ENCODE data around the gene PIGK.

The PIGK gene

GRCh38 chr1:77044133-77044849 is 174.9 kb downstream of the PIGK start:
- H3K9me3 Mint-ChIP-seq = no peaks in the 10 kb centered on the region
- H3K36me3 Mint-ChIP-seq (ENCODE audit: insufficient read depth) = no peaks in the 10 kb centered on the region
- H3K27me3 Mint-ChIP-seq = peaks cover 12% of the 10 kb centered on the region
- ATAC-seq (replicated peaks; ENCODE audit: extremely low read depth, poor library complexity, severe bottlenecking) (no peak), DNase-seq (ENCODE audit: low spot score in 2 of 2) (no peak)
- peaks cover 14% of the 10 kb centered on the region for H3K4me1 Mint-ChIP-seq
- H3K27ac Mint-ChIP-seq (ENCODE audit: low read depth) = no peak overlapping the region
- H3K4me3 Mint-ChIP-seq = no peak overlapping the region

GRCh38 chr1:77040826-77041225 is 178.4 kb downstream of the PIGK start:
- DNase-seq (ENCODE audit: low spot score in 2 of 2) = no peak
- no peak overlapping the region for H3K27ac Mint-ChIP-seq (ENCODE audit: low read depth)
- H3K4me3 Mint-ChIP-seq = no peak overlapping the region
- H3K36me3 Mint-ChIP-seq (ENCODE audit: insufficient read depth) = no peaks in the 10 kb centered on the region
- no peaks in the 10 kb centered on the region for H3K4me1 Mint-ChIP-seq
- no peak for ATAC-seq (replicated peaks; ENCODE audit: extremely low read depth, poor library complexity, severe bottlenecking)
- peaks cover 12% of the 10 kb centered on the region for H3K27me3 Mint-ChIP-seq
- H3K9me3 Mint-ChIP-seq = peaks cover 6% of the 10 kb centered on the region

DNA sequence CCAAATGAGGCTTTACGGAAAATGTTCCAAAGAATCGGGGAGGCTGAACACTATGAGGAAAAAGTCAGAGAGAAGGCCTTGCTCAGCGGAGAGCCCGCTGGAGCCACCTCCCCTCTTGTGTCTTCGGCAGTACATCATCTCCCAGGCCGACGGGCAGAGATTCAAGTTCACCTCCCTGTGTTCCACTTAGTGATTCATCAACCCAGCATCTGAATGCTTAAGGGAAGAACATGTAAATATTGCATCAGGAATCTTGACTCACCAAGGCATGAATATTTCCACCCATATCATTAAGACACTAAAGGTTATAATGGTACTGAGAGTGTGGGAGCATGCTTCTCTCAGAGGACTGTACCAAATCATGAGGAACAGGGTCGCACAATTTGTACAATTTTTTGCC is 179.5 kb downstream of the PIGK start:
- DNase-seq (ENCODE audit: low spot score in 2 of 2) (no peak), ATAC-seq (replicated peaks; ENCODE audit: extremely low read depth, poor library complexity, severe bottlenecking) (no peak)
- Mint-ChIP-seq H3K4me3 (no peak overlapping the region), H3K9me3 (peaks cover 6% of the 10 kb centered on the region), H3K27me3 (peaks cover 2% of the 10 kb centered on the region), H3K36me3 (ENCODE audit: insufficient read depth) (no peaks in the 10 kb centered on the region), H3K27ac (ENCODE audit: low read depth) (no peak overlapping the region), H3K4me1 (no peaks in the 10 kb centered on the region)

DNA sequence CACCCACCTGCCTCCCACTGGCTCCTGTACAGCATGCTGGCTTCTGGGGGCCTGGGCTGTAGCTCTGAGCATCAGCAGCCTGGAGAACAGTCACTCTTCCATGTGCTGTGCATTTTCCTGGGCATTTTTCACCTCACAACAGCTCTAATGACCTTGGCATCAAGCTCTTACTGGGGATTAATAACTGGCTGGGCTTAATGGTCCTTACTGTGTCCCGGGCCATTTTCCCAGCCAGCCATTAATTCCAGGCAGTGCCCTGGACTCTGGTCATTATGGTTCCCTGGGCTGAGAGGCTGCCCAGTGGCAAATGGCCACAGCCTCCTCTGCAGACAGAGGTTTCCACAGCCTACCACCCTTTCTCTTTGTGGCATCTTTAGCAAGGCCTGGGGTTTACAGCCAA is 180.1 kb downstream of the PIGK start:
- no peaks in the 10 kb centered on the region for H3K36me3 Mint-ChIP-seq (ENCODE audit: insufficient read depth)
- H3K4me1 Mint-ChIP-seq = no peaks in the 10 kb centered on the region
- DNase-seq (ENCODE audit: low spot score in 2 of 2) (no peak), ATAC-seq (replicated peaks; ENCODE audit: extremely low read depth, poor library complexity, severe bottlenecking) (no peak)
- H3K27ac Mint-ChIP-seq (ENCODE audit: low read depth) = no peak overlapping the region
- no peak overlapping the region for H3K4me3 Mint-ChIP-seq
- peaks cover 6% of the 10 kb centered on the region for H3K9me3 Mint-ChIP-seq
- no peaks in the 10 kb centered on the region for H3K27me3 Mint-ChIP-seq
